ENCODE measurements around the gene AK2.

The AK2 gene

DNA sequence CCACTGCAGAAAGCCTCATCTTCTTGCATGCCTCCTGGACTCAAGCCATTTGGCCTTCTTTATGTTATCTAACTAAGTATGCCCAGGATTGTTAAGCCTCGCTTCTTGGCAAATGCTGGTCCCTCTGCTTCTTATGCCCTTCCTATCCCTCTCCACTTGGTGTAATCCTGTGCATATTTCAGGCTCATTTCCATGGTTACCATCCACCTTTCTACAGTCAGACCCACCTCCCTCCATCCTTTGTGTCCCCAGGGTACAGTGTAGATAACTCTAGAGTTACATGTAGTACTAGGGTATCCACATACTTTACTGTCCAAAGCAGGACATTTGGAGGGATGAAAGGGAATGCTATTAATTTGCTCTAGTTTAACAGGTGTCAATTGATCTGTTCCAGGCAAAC, 65.5 kb downstream of the AK2 start:
- TF ChIP-seq ESRRG (CRISPR knock-in tag; IDR thresholded peaks at IDR 0.05): no peak
- TF ChIP-seq TCF4 (CRISPR knock-in tag; IDR thresholded peaks at IDR 0.05; ENCODE audit: borderline replicate concordance): no peak
- no peak for TF ChIP-seq ZNF8 (CRISPR knock-in tag; IDR thresholded peaks at IDR 0.05)
- TF ChIP-seq ZNF565 (CRISPR knock-in tag; conservative IDR thresholded peaks at IDR 0.05; ENCODE audit: low read depth): no peak
- TF ChIP-seq PATZ1 (CRISPR knock-in tag; IDR thresholded peaks at IDR 0.05; ENCODE audit: borderline replicate concordance): no peak
- TF ChIP-seq ZFP30 (CRISPR knock-in tag; IDR thresholded peaks at IDR 0.05): no peak
- TF ChIP-seq, protein P1, sequence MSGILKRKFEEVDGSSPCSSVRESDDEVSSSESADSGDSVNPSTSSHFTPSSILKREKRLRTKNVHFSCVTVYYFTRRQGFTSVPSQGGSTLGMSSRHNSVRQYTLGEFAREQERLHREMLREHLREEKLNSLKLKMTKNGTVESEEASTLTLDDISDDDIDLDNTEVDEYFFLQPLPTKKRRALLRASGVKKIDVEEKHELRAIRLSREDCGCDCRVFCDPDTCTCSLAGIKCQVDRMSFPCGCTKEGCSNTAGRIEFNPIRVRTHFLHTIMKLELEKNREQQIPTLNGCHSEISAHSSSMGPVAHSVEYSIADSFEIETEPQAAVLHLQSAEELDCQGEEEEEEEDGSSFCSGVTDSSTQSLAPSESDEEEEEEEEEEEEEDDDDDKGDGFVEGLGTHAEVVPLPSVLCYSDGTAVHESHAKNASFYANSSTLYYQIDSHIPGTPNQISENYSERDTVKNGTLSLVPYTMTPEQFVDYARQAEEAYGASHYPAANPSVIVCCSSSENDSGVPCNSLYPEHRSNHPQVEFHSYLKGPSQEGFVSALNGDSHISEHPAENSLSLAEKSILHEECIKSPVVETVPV (CRISPR knock-in tag; IDR thresholded peaks at IDR 0.05): no peak
- TF ChIP-seq OSR1 (CRISPR knock-in tag; IDR thresholded peaks at IDR 0.05): no peak
- no peak for TF ChIP-seq ZC3H10 (CRISPR knock-in tag; IDR thresholded peaks at IDR 0.05)
- TF ChIP-seq ZNF70 (CRISPR knock-in tag; IDR thresholded peaks at IDR 0.05): no peak
- no peak for TF ChIP-seq TSHZ2 (CRISPR knock-in tag; IDR thresholded peaks at IDR 0.05)
- TF ChIP-seq TOX (CRISPR knock-in tag; IDR thresholded peaks at IDR 0.05; ENCODE audit: borderline replicate concordance): no peak
- TF ChIP-seq SNAI2 (CRISPR knock-in tag; IDR thresholded peaks at IDR 0.05): no peak
- no peak for TF ChIP-seq PPARA (CRISPR knock-in tag; IDR thresholded peaks at IDR 0.05; ENCODE audit: borderline replicate concordance)
- no peak for TF ChIP-seq ZFP3 (CRISPR knock-in tag; IDR thresholded peaks at IDR 0.05)
- no peak for TF ChIP-seq ISL1 (CRISPR knock-in tag; IDR thresholded peaks at IDR 0.05)
- no peak for ATAC-seq

- ATAC-seq: no peak
Observed at GRCh38 chr1:32969566-32969965, 67.1 kb downstream of the AK2 start.

DNA sequence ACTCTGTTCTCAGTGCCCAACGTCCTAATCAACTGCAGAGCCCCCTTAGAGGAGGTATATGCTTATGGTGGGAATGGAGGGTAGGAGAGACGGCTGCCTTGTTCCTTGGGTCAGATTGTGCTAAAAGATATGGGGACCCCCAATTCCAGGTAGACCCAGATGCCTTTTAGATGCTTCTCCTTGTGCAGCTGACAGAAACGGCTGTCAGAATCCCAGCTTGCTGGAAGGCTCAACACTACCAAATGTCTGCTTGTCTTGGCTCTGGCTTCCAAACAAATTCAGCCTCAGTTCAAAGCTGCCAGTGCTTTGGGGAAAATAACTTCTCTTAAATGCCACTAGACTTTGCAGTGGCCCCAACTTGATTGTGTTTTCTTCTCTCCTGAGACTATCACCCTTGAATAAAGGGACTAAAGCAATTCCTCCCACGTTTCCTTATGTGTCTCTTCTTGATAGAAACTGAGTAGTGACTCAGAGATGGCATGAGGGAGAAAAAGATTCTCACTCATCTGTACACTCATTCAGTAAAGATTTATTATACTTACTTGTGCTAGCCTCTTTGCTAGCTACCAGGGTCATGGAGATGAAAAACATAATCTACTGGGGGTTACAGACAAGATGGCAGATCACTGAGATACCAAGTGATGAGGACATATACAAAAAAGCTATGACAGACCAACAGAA, 68.7 kb downstream of the AK2 start:
- no peak for ATAC-seq
- TF ChIP-seq SNAI2 (CRISPR knock-in tag; IDR thresholded peaks at IDR 0.05) (no peak), ZNF565 (CRISPR knock-in tag; conservative IDR thresholded peaks at IDR 0.05; ENCODE audit: low read depth) (no peak), POU6F1 (CRISPR knock-in tag; IDR thresholded peaks at IDR 0.05; ENCODE audit: borderline replicate concordance, low read depth) (no peak), ISL1 (CRISPR knock-in tag; IDR thresholded peaks at IDR 0.05) (no peak)

More at GRCh38 chr1:32969566-32969965, 67.1 kb downstream of the AK2 start:
- TF ChIP-seq ZC3H10 (CRISPR knock-in tag; IDR thresholded peaks at IDR 0.05): no peak

- TF ChIP-seq ZNF8 (CRISPR knock-in tag; IDR thresholded peaks at IDR 0.05) (no peak), PPARA (CRISPR knock-in tag; IDR thresholded peaks at IDR 0.05; ENCODE audit: borderline replicate concordance) (no peak), TSHZ2 (CRISPR knock-in tag; IDR thresholded peaks at IDR 0.05) (no peak), ZNF70 (CRISPR knock-in tag; IDR thresholded peaks at IDR 0.05) (no peak), POU6F1 (CRISPR knock-in tag; IDR thresholded peaks at IDR 0.05; ENCODE audit: borderline replicate concordance, low read depth) (no peak), ZFP3 (CRISPR knock-in tag; IDR thresholded peaks at IDR 0.05) (no peak), TOX (CRISPR knock-in tag; IDR thresholded peaks at IDR 0.05; ENCODE audit: borderline replicate concordance) (no peak), GLIS3 (CRISPR knock-in tag; IDR thresholded peaks at IDR 0.05) (no peak), OSR1 (CRISPR knock-in tag; IDR thresholded peaks at IDR 0.05) (no peak), BACH2 (CRISPR knock-in tag; IDR thresholded peaks at IDR 0.05; ENCODE audit: borderline replicate concordance) (no peak), ZNF565 (CRISPR knock-in tag; conservative IDR thresholded peaks at IDR 0.05; ENCODE audit: low read depth) (no peak), ISL1 (CRISPR knock-in tag; IDR thresholded peaks at IDR 0.05) (no peak)
- ATAC-seq: no peak
Observed at GRCh38 chr1:32966900-32967299, 69.8 kb downstream of the AK2 start.

All from SK-N-SH treated with all-trans-retinoic acid at 6 μM for 48 hours (cell line).